NOMO-1 treated with DMSO at 0.1 percent for 48 hours (cell line): Measurements from ENCODE around the gene FOSL2.
A peak's percentile ranks its signal among the peaks of the same experiment; 100 is the strongest.

Source experiments
- DNase-seq: peaks from one replicate; lab custom pipeline; 2025; ENCODE audit not compliant: unreplicated experiment; lab: John Stamatoyannopoulos, UW

Gene FOSL2

DNA sequence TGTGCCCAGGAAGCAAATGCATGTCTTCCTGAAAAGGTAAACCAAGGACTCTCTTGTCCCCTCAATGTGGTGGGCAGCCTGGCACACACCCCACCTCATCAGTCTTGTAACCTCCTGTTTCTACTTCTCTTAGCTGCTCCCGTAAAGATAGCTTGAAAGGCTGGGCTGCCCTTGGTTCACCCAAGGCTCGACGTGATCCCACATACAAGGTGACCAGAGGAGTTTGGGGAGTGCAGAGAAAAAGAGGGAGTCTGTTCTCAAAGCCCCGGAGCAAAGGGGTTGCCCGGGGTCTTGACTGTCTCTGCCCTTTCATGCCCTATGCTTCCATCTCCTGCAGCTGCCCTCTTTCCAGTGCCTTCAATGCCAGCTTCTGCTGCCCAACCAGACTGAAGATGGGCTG is 18.3 kb upstream of the FOSL2 start:
- DNase-seq: no peak

DNA sequence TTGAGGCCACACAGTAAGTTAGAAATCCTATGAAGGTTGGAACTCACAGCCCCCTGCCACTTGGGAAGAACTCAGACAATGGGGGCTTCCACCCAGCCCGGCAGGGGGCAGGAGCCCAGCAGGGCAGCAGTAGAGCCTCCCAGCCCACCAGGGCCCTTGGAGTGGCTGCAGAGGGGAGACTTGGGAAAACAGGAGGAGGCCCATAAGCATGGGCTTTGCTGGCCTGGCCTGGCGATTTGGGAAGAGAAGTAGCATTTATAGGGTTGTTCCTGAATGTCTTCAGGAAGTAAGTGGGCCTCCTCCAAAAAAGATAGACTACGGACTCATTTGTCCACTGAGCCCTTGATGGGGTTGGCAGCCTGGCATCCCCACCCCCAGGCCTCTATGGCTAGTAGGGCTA is 17.4 kb upstream of the FOSL2 start:
- no peak for DNase-seq

DNA sequence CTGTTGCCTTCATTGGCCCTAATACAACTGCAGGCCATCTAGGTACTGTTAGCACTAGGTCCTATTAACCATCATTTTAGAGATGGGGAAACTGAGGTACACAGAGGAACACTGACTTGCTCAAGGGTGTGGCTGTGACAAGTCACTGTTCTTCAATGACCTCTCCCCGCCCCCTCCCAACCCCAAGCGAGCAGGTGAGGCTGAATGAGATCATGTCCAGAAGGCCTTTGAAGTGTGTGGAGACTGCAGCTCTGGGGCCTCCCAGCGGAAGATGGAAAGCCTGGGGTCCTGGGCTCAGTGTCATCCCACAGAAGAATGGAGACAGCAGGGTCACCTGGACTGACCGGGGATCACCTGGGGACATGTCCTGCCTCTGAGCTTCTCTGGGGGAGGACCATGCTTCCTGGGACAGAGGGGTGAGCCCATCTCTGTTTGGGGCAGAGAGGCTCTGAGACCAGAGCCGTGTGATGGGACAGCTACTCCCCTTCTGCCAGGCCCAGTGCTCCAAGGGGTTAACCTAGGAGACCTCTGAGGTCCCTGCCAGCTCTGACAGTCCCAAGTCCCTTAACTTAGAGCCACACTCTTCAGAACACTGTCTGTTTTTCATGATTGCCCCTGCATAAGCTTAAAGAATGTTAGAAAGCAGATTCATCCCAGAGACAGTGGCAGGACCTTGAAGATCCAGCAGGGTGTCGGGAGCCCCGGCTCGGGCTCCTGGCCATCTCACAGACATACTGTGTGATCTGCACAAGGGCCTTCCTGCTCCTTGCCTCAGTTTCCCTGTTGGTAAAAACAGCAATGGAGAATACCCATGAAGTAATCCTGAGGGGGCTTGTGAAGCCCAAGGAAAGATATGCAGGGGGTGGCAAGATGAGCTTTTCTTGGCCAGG is 16.7 kb upstream of the FOSL2 start:
- no peak for DNase-seq

GRCh38 chr2:28377195-28377816 is 15.4 kb upstream of the FOSL2 start:
- DNase-seq: no peak

GRCh38 chr2:28377984-28378678 is 14.5 kb upstream of the FOSL2 start:
- DNase-seq: peak; percentile 85

DNA sequence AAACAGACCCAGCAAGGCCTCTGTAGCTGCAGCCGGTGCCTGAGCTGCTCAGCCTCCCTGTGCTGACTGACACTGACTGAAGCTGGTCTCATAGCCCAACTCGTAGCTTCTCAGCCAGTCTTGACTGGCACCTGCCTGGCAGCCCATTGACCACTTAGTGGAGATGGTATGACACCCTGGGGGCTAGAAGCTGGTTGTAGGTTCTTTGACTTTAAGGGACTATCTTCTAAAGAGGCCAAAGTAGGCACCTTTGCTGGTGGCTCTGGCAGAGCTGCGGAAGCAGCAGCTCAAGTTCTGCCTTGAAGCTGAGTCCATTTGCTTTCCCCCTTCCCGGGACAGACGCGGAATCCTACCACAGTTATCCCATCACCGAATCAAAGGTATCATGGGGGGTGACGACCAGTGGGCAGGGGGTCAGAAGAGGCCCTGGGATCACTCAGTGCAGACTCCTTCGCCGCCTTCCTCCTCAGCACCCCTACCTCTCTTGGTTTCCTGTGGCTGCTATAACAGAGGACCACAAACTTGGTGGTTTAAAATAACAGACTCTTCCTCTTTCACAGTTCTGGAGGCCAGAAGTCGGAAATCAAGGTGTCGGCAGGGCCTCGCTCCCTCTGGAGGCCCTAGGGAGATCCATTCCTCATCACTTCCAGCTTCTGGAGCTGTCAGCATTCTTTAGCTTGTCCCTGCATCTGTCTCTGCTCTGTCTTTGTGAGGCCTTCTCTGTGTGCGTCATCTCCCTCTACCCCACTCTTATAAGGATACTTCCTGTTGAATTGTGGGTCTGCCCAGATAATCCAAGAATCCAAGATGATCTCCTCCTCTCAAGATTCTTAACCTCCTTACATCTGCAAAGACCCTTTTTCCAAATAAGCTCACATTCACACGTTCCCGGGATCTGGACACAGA is 13.7 kb upstream of the FOSL2 start:
- DNase-seq: peak; percentile 67

GRCh38 chr2:28380219-28380618 is 12.4 kb upstream of the FOSL2 start:
- no peak for DNase-seq

GRCh38 chr2:28381225-28382180 is 11.2 kb upstream of the FOSL2 start:
- peak; percentile 76 for DNase-seq

DNA sequence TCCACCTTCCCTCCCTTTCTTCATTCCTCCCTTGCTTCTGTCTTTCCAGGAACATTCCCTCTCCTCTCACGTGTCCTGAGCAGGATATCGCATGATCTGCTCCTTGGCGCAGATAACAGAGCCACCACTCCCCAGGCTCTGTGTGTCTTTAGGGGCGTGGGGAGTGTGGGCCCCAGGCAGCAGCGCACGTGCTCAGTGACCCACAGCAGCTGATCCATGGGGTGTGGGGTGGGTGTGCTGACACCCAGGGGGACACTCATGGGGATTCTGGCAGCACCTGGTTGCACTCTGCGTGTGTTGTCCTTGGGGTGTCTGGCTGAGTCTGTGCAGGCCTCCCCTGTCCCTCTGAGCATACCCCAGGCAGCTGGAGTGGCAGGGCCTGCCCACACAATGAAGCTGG is 9.9 kb upstream of the FOSL2 start:
- no peak for DNase-seq

DNA sequence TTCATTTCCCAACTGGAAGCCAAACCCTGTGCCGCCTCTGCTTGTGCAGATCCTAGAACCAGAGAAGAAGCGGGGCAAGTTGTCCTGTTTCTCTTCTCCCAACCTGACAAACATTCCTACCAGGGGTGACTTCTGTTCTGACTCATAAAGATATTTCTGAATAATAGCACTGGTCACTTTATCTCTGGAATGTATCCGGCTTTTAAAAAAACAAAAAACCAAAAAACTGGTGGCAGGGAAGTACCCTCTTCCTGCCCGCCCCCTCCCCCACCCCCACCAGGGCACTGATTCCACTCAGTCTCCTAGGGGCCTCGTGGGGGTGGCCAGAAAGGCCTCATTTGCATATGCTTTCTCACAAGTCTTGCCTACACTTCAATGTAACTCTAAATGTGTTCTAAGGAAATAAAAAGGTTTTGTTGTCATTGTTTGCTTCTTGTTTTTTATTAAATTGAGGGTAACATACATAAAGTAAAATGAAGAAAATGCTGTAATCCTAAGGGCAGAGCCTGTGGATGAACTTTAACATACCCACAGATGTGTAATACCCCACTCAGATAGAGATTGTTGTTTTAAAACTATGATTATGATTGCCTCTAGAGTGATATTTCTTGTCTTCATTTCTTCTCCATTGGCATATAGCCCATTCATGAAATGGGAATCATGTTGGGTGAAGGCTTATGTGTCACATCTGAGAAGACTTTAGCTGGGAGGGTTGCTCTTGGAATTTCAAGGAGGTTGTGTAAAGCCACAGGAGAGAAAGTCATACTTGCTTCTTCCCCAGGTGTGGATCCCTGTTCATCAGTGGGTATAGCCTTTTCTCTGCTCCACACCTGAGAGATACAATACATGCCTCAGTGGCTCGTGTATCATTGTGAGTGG is 5.3 kb upstream of the FOSL2 start:
- no peak for DNase-seq

DNA sequence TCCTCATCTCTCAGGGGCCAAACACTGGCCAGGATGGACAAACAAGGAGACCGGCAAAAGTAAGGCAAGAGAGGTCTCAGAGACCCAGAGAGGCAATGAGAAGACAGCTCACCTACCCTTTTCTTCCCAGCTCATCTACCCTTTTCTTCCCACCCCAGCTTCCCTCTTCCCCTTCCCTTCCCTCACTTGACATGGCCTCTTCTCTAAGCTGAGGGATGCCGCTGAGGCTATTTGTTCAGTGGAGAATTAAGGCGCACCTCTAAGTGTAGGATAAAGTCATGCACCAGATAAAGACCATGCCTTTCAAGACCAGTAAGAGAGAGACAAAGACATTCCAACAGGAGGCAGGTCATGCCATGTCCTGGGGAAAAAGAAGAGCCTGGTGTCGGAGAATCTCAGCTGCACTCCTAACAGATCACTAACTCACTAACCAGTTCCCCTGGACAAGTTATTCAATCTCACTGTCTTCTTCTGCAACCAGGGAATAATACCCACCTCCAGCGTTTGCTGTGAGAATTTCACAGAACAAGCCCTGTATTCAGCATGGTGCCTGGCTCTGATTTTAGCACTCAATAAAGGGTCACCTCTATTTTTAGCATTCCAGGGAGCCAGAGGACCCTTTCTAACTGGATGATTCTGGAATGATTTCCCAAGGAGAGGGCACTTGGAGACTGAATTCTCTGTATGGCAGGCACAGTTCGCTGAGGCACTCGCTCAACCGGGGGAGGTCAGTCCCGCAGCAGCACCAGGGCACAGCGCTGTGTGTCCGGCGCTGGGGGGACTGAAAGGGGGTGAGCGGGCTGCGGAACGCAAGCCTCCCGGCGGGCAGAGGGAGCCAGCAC is 3.0 kb upstream of the FOSL2 start:
- no peak for DNase-seq

DNA sequence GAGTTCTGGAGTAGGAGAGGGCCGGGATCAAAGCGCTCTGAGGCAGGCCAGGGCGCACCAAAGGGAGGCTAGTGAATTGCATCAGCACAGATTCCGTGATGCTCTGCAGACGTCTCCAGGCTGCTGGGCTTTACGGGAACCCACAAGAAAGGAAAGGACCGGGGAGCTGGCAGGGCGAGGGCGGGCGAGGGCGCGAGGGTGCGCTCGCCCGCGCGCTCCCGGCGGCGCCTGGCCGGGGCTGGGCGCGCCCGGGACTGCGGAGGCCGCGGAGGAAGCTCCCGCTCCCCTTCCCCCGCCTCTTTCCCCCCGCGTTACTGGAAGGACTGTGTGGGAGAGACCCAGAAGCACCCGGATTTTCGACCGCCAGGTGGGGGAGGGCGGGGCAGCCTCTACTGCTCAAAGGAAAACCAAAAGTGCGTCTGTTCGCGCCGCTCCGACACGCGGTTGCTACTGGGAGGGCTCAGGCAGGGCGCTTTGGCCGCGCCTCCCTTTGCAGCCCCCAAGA is 2.4 kb upstream of the FOSL2 start:
- DNase-seq: peak; percentile 86

- DNase-seq: peak; percentile 68
These were observed 1.7 kb upstream of the FOSL2 start for GRCh38 chr2:28390746-28391563.

DNA sequence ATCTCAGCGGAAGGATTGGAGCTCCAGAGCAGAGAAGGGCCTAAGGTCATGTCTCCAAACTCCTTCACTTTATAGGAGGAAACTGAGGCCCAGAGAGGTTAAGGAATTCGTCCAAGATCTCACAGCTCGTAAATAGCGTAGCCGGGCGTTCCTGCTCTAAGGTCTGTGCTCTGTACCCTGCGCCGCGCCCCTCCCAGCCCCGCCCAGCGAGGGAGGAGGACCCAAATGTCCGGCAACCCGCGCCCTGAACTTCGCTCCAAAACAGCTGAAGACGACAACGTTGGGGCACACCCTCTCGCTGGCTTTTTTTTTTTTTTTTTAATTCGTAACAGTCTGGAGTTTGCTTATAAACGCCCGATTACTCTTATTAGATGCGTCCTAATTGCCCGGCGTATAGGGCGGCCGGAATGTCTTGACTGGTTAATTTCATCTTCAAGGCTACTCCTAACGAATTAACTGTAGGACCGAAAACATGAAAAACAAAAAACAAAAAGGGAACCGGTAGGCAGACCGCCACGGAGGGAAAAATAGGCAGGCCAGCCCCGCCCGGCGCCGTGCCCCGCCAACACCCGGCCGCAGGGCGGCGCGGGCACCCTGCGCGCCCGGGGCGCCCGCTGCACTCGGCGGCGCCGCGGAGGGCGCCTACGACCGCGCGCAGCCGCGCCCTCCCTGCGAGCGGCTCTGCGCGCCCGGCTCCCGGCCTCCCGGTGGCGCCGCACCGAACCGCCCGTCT is 928 bp upstream of the FOSL2 start:
- peak; percentile 88 for DNase-seq

DNA sequence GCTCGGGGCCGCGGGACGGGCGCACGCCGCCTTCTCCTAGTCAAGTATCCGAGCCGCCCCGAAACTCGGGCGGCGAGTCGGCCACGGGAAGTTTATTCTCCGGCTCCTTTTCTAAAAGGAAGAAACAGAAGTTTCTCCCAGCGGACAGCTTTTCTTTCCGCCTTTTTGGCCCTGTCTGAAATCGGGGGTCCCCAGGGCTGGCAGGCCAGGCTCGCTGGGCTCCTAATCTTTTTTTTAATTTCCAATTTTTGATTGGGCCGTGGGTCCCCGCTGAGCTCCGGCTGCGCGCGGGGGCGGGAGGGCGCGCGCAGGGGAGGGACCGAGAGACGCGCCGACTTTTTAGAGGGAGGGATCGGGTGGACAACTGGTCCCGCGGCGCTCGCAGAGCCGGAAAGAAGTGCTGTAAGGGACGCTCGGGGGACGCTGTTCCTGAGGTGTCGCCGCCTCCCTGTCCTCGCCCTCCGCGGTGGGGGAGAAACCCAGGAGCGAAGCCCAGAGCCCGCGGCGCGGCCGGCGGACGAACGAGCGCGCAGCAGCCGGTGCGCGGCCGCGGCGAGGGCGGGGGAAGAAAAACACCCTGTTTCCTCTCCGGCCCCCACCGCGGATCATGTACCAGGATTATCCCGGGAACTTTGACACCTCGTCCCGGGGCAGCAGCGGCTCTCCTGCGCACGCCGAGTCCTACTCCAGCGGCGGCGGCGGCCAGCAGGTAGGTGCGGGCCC is 617 bp downstream of the FOSL2 start:
- no peak for DNase-seq
